IMR-90 (cell line): ENCODE data around the gene KIAA0825. TPM values are rescaled to one million over a fixed set of nuclear protein-coding genes. Genes with fewer than 3 reads are reported as not detected.
A peak's percentile ranks its signal among the peaks of the same experiment; 100 is the strongest.

Experiments used
- ATAC-seq: fragments of 200-7000 bp; cut with Tn5 transposase; 2 replicates; pipeline ENCODE4 v1.9.1; 2020; ENCODE audit warnings: low read depth, mild to moderate bottlenecking, moderate library complexity
- BruUV-seq: library from RNA; stranded (reverse); fragments of 400-500 nt; replicated peaks from 2 replicates; lab custom pipeline; 2021; lab: Mats Ljungman, UMichigan
- CTCF ChIA-PET: fragments of 300-600 bp; formaldehyde crosslinking; extraction: SDS; loops from one replicate; lab custom pipeline; 2021; ENCODE audit warnings: antibody characterized with exemption; lab: Yijun Ruan, JAX
- POLR2A ChIA-PET: fragments of 300-600 bp; sonication (Branson Sonifier 250); formaldehyde crosslinking; loops from one replicate; lab custom pipeline; 2022; ENCODE audit warnings: antibody characterized with exemption; ENCODE audit not compliant: unreplicated experiment; lab: Charles Lee
- DNase-seq: peaks from one replicate; pipeline ENCODE4 v3.0.0; 2013
- H2AFZ ChIP-seq: replicated peaks from 2 replicates; pipeline ENCODE3; 2013; ENCODE audit warnings: low read length, mild to moderate bottlenecking; ENCODE audit not compliant: poor library complexity
- H2AK5ac ChIP-seq: 2 replicates; pipeline ENCODE4 v1.6.1; 2013; ENCODE audit warnings: low read depth, low read length, inconsistent platforms
- H2AK9ac ChIP-seq: replicated peaks from 2 replicates; pipeline ENCODE3; 2013; ENCODE audit warnings: mild to moderate bottlenecking, low read depth, low read length, moderate library complexity; ENCODE audit not compliant: poor library complexity
- H2BK120ac ChIP-seq: 2 replicates; pipeline ENCODE4 v1.6.1; 2013; ENCODE audit warnings: low read depth, low read length, inconsistent platforms
- H2BK15ac ChIP-seq: 3 replicates; pipeline ENCODE4 v1.6.1; 2013; ENCODE audit warnings: low read depth, low read length, inconsistent platforms
- H2BK20ac ChIP-seq: 2 replicates; pipeline ENCODE4 v1.6.1; 2013; ENCODE audit warnings: low read depth, mild to moderate bottlenecking, inconsistent platforms, low read length, moderate library complexity
- H2BK5ac ChIP-seq: 2 replicates; pipeline ENCODE4 v1.6.1; 2013; ENCODE audit warnings: mild to moderate bottlenecking, low read depth, low read length, inconsistent platforms; ENCODE audit not compliant: poor library complexity, severe bottlenecking
- H3K14ac ChIP-seq: replicated peaks from 2 replicates; pipeline ENCODE4 v1.6.1; 2013; ENCODE audit warnings: low read depth, low read length, inconsistent platforms
- H3K18ac ChIP-seq: 2 replicates; pipeline ENCODE4 v1.6.1; 2013; ENCODE audit warnings: low read depth, low read length, control low read depth
- H3K23ac ChIP-seq: 2 replicates; pipeline ENCODE4 v1.6.1; 2013; ENCODE audit warnings: low read depth, low read length, inconsistent platforms
- H3K27ac ChIP-seq: 2 replicates; pipeline ENCODE4 v1.5.1; 2013; ENCODE audit warnings: mild to moderate bottlenecking, control low read depth, low read length; ENCODE audit not compliant: insufficient read depth
- H3K27me3 ChIP-seq: 2 replicates; pipeline ENCODE4 v1.6.1; 2013; ENCODE audit warnings: low read length; ENCODE audit not compliant: control insufficient read depth, insufficient read depth
- H3K36me3 ChIP-seq: 2 replicates; pipeline ENCODE4 v1.6.1; 2013; ENCODE audit warnings: low read length, mixed read lengths; ENCODE audit not compliant: control insufficient read depth, insufficient read depth
- H3K4ac ChIP-seq: 2 replicates; pipeline ENCODE4 v1.6.1; 2013; ENCODE audit warnings: low read depth, low read length, inconsistent platforms
- H3K4me1 ChIP-seq: 2 replicates; pipeline ENCODE4 v1.6.1; 2013; ENCODE audit warnings: low read length, mixed read lengths; ENCODE audit not compliant: control insufficient read depth, insufficient read depth
- H3K4me2 ChIP-seq: 2 replicates; pipeline ENCODE4 v1.6.1; 2013; ENCODE audit warnings: low read depth, mild to moderate bottlenecking, control low read depth, low read length, moderate library complexity
- H3K4me3 ChIP-seq: 2 replicates; pipeline ENCODE4 v1.5.1; 2013; ENCODE audit warnings: low read depth, mild to moderate bottlenecking, control low read depth, low read length, moderate library complexity; ENCODE audit not compliant: insufficient read depth
- H3K56ac ChIP-seq: 2 replicates; pipeline ENCODE4 v1.6.1; 2013; ENCODE audit warnings: low read length, inconsistent platforms; ENCODE audit not compliant: insufficient read depth; ENCODE audit errors: extremely low read depth
- H3K79me1 ChIP-seq, 2 experiments: 2 replicates each; pipeline ENCODE4 v1.6.1; 2013; ENCODE audit warnings: low read length in 2 of 2, inconsistent platforms in 1 of 2, low read depth in 1 of 2
- H3K9ac ChIP-seq: 2 replicates; pipeline ENCODE4 v1.6.1; 2013; ENCODE audit warnings: low read depth, low read length, control low read depth
- H3K9me1 ChIP-seq: 2 replicates; pipeline ENCODE4 v1.6.1; 2013; ENCODE audit warnings: low read length, inconsistent platforms; ENCODE audit not compliant: insufficient read depth
- H3K9me3 ChIP-seq: 2 replicates; pipeline ENCODE4 v1.6.1; 2013; ENCODE audit warnings: low read length; ENCODE audit not compliant: control insufficient read depth, insufficient read depth
- H4K20me1 ChIP-seq: 2 replicates; pipeline ENCODE4 v1.6.1; 2013; ENCODE audit warnings: low read length, inconsistent platforms; ENCODE audit not compliant: insufficient read depth
- H4K5ac ChIP-seq: 2 replicates; pipeline ENCODE4 v1.6.1; 2013; ENCODE audit warnings: mild to moderate bottlenecking, low read depth, low read length, control low read depth
- H4K8ac ChIP-seq, 2 experiments: 2 replicates each; pipeline ENCODE4 v1.6.1; 2013; ENCODE audit warnings: low read depth in 2 of 2, low read length in 2 of 2, control low read depth in 1 of 2, inconsistent platforms in 1 of 2
- H4K91ac ChIP-seq: 2 replicates; pipeline ENCODE4 v1.6.1; 2013; ENCODE audit warnings: low read depth, low read length, inconsistent platforms; ENCODE audit not compliant: insufficient read depth
- BHLHE40 ChIP-seq: fragments of 150-350 bp; IDR thresholded peaks from 2 replicates; pipeline ENCODE4 v1.6.1; 2016; ENCODE audit warnings: mild to moderate bottlenecking, low read depth, low read length
- CEBPB ChIP-seq: IDR thresholded peaks from 2 replicates; pipeline ENCODE4 v1.6.1; 2012; ENCODE audit warnings: low read depth, low read length, improper control_type of control experiment
- CHD1 ChIP-seq: IDR thresholded peaks from 2 replicates; pipeline ENCODE4 v1.6.1; 2012; ENCODE audit warnings: low read depth, low read length, improper control_type of control experiment
- FOS ChIP-seq: fragments of 150-350 bp; IDR thresholded peaks from 2 replicates; pipeline ENCODE4 v1.6.1; 2016; ENCODE audit warnings: low read depth, low read length
- MAFK ChIP-seq: IDR thresholded peaks from 2 replicates; pipeline ENCODE4 v1.6.1; 2012; ENCODE audit warnings: low read depth, low read length, improper control_type of control experiment
- MAZ ChIP-seq: IDR thresholded peaks from 2 replicates; pipeline ENCODE4 v1.6.1; 2012; ENCODE audit warnings: low read depth, mild to moderate bottlenecking, low read length, improper control_type of control experiment, moderate library complexity, borderline replicate concordance
- MXI1 ChIP-seq: IDR thresholded peaks from 2 replicates; pipeline ENCODE4 v1.6.1; 2012; ENCODE audit warnings: low read depth, mild to moderate bottlenecking, low read length, moderate library complexity, borderline replicate concordance
- NFE2L2 ChIP-seq: fragments of 150-350 bp; IDR thresholded peaks from 2 replicates; pipeline ENCODE4 v1.6.1; 2016; ENCODE audit warnings: low read depth, mild to moderate bottlenecking, low read length
- POLR2A ChIP-seq: IDR thresholded peaks from 2 replicates; pipeline ENCODE4 v1.6.1; 2012; ENCODE audit warnings: mild to moderate bottlenecking, low read depth, low read length
- RCOR1 ChIP-seq: IDR thresholded peaks from 2 replicates; pipeline ENCODE4 v1.6.1; 2012; ENCODE audit warnings: mild to moderate bottlenecking, low read length, improper control_type of control experiment; ENCODE audit not compliant: insufficient replicate concordance
- RFX5 ChIP-seq: IDR thresholded peaks from 2 replicates; pipeline ENCODE4 v1.8.0; 2012; ENCODE audit warnings: low read depth, mild to moderate bottlenecking, low read length, moderate library complexity
- USF2 ChIP-seq: fragments of 150-350 bp; IDR thresholded peaks from 2 replicates; pipeline ENCODE4 v1.6.1; 2017; ENCODE audit warnings: mild to moderate bottlenecking, antibody characterized with exemption, low read length, low read depth
- WGBS, 2 experiments: methylation state at CpG; one replicate each; pipeline versions ENCODE4 v1.1.5 to v1.1.7; 2013; ENCODE audit warnings: missing lambda C conversion rate in 2 of 2; ENCODE audit not compliant: insufficient read length in 1 of 2; ENCODE audit errors: extremely low coverage in 2 of 2; 5-methylcytosine and 5-hydroxymethylcytosine counted together
- dilution Hi-C: fragments of 300-500 bp; cut with HindIII; formaldehyde crosslinking; loops from one replicate; pipeline ENCODE4 v1.14.3; 2018; ENCODE audit warnings: low sequenced_read_pairs; ENCODE audit not compliant: unreplicated experiment
- in situ Hi-C: fragments of 300-500 bp; cut with MboI; formaldehyde crosslinking; loops from 3 replicates; pipeline ENCODE4 v1.14.3; 2019; ENCODE audit warnings: low sequenced_read_pairs, inconsistent platforms, mixed read lengths
- intact Hi-C: fragments of 100-400 bp; cut with micrococcal nuclease; formaldehyde crosslinking; loops from 2 replicates; pipeline ENCODE4 v1.10.0; 2022
- polyA plus RNA-seq, 3 experiments: library from polyadenylated mRNA; depleted of rRNA; stranded (reverse); fragments of >200 nt; gene quantifications; 2 replicates each; pipeline ENCODE4 v1.2.3, GENCODE V29; 2012; ENCODE audit warnings: low replicate concordance in 1 of 3
- total RNA-seq: library from RNA; depleted of rRNA; stranded (reverse); fragments of >200 nt; gene quantifications from 2 replicates; pipeline ENCODE4 v1.2.3, GENCODE V29; 2012
- TF ChIP-seq, protein P1 (sequence below): conservative IDR thresholded peaks from 2 replicates; pipeline ENCODE4 v1.5.1; 2012; ENCODE audit warnings: mild to moderate bottlenecking, low read depth, low read length, improper control_type of control experiment
- TF ChIP-seq, protein P2 (sequence below): fragments of 150-350 bp; IDR thresholded peaks from 2 replicates; pipeline ENCODE4 v1.6.1; 2016; ENCODE audit warnings: low read depth, mild to moderate bottlenecking, low read length, moderate library complexity, borderline replicate concordance

KIAA0825 gene
- total and polyA plus RNA-seq, 2 of the 4 experiments (the other 2 are of a cell fraction), result 0.46 to 1.8 TPM

DNA sequence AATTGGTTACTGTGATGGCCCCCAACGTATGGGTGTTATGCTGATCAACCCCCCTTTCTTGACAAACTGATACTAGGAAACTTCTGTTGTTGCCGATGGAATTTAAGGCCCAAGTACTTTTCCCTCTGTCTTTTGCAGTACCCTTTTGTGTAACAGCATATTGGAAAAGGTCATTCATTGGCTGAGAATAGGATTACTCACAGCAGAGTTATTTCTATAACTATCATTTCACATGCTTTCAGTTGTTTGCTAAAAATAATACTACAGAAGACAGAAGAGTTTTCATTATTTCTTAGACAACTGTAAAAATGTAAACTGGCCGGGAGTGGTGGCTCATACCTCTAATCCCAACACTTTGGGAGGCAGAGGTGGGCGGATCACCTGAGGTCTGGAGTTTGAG lies 329.5 kb downstream of the KIAA0825 start:
- BruUV-seq, result no TSS peak
- 100% methylated on average over 1 of the region's 4 CpGs; no CpG with 5 or more reads in 1 of the 2 experiments for WGBS, 2 experiments
- CTCF ChIA-PET, result no interaction called here
- Histone ChIP-seq H2AK9ac (no peak overlapping the region), H4K91ac (no peak overlapping the region), H2BK15ac (no peak overlapping the region), H3K27ac (no peak overlapping the region), H3K9me3 (no peaks in the 10 kb centered on the region), H4K8ac (no peak overlapping the region; a peak in 1 of 4 replicates), H3K9me1 (no peaks in the 10 kb centered on the region), H3K4me1 (peaks cover 2% of the 10 kb centered on the region), H3K27me3 (no peaks in the 10 kb centered on the region), H3K4ac (0 out of 2 replicates have a peak overlapping the region, but pooled peaks have one; percentile 17), H3K4me3 (no peak overlapping the region), H2BK120ac (no peak overlapping the region), H3K36me3 (no peaks in the 10 kb centered on the region), H2BK20ac (no peak overlapping the region), H4K5ac (no peak overlapping the region), H3K4me2 (peak overlapping the region; percentile 89), H3K18ac (peak overlapping the region; percentile 87; the same call in 1 of the 2 replicates), H4K20me1 (no peaks in the 10 kb centered on the region), H3K79me1 (no peaks in the 10 kb centered on the region), H2BK5ac (no peak overlapping the region), H3K9ac (no peak overlapping the region), H3K56ac (no peak overlapping the region), H3K23ac (no peak overlapping the region), H2AFZ (no peak overlapping the region), H2AK5ac (no peak overlapping the region), H3K14ac (no peak overlapping the region)
- dilution Hi-C loops (no loop called here), in situ Hi-C loops (no loop called here), intact Hi-C loops (no loop called here)
- ATAC-seq (peak; percentile 90), DNase-seq (peak; percentile 63)
- TF ChIP-seq CEBPB (no peak), FOS (no peak), MXI1 (no peak), MAFK (no peak), POLR2A (no peak), CHD1 (no peak), MAZ (no peak), USF2 (no peak), NFE2L2 (no peak), RFX5 (no peak), BHLHE40 (no peak), RCOR1 (no peak)
- TF ChIP-seq, protein P1, sequence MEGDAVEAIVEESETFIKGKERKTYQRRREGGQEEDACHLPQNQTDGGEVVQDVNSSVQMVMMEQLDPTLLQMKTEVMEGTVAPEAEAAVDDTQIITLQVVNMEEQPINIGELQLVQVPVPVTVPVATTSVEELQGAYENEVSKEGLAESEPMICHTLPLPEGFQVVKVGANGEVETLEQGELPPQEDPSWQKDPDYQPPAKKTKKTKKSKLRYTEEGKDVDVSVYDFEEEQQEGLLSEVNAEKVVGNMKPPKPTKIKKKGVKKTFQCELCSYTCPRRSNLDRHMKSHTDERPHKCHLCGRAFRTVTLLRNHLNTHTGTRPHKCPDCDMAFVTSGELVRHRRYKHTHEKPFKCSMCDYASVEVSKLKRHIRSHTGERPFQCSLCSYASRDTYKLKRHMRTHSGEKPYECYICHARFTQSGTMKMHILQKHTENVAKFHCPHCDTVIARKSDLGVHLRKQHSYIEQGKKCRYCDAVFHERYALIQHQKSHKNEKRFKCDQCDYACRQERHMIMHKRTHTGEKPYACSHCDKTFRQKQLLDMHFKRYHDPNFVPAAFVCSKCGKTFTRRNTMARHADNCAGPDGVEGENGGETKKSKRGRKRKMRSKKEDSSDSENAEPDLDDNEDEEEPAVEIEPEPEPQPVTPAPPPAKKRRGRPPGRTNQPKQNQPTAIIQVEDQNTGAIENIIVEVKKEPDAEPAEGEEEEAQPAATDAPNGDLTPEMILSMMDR, result no peak
- TF ChIP-seq, protein P2, sequence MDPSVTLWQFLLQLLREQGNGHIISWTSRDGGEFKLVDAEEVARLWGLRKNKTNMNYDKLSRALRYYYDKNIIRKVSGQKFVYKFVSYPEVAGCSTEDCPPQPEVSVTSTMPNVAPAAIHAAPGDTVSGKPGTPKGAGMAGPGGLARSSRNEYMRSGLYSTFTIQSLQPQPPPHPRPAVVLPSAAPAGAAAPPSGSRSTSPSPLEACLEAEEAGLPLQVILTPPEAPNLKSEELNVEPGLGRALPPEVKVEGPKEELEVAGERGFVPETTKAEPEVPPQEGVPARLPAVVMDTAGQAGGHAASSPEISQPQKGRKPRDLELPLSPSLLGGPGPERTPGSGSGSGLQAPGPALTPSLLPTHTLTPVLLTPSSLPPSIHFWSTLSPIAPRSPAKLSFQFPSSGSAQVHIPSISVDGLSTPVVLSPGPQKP, result no peak
- POLR2A ChIA-PET, result no interaction called here
